ENCODE results near the gene MYO18B.

Gene MYO18B

DNA sequence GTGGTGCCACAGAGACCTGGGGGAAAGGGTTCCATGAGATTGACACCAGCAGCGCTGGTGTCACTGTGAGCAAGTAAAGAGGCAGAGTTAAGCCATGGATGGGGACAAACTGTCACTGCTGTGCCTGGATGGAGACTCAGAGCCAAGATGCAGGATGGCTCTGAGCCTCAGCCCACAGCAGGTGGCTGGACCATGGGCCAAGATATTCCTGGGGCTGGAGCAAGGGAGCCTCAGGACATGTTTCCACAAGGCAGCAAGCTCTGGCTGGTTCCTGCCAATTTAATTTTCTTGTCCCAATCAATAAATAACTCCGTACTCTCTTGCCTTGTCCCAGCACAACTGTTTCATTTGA lies 23.0 kb downstream of the MYO18B start:
- TF ChIP-seq ZFP3 (CRISPR knock-in tag; IDR thresholded peaks at IDR 0.05) (no peak), ARNTL (CRISPR knock-in tag; IDR thresholded peaks at IDR 0.05; ENCODE audit: borderline replicate concordance, low read depth) (no peak), SNAI2 (CRISPR knock-in tag; IDR thresholded peaks at IDR 0.05) (no peak), TCF4 (CRISPR knock-in tag; IDR thresholded peaks at IDR 0.05; ENCODE audit: borderline replicate concordance) (no peak), PPARA (CRISPR knock-in tag; IDR thresholded peaks at IDR 0.05; ENCODE audit: borderline replicate concordance) (no peak), CSDC2 (CRISPR knock-in tag; IDR thresholded peaks at IDR 0.05) (no peak), ISL1 (CRISPR knock-in tag; IDR thresholded peaks at IDR 0.05) (no peak), ZNF565 (CRISPR knock-in tag; conservative IDR thresholded peaks at IDR 0.05; ENCODE audit: low read depth) (no peak)
- no peak for ATAC-seq

DNA sequence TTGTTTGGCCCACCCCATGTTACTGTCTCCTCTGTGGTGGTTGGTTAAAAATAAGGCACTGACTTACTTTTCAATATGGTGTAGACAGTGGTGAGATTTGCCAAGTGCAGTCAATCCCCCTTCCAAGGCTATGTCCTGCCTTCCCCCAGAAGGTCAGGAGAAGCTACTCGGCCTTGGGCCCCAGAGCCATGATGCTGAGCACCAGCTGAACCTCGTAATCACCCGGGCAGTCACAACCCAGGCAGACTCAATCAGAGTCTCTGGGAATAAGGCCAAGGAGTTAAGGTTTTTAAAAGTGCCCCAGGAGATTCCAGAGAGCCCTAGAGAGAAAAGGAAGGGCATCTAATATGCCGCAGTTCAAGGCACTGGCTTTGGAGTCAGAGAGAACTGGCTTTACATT lies 23.8 kb downstream of the MYO18B start:
- no peak for TF ChIP-seq ISL1 (CRISPR knock-in tag; IDR thresholded peaks at IDR 0.05)
- TF ChIP-seq ARNTL (CRISPR knock-in tag; IDR thresholded peaks at IDR 0.05; ENCODE audit: borderline replicate concordance, low read depth) = no peak
- TF ChIP-seq SNAI2 (CRISPR knock-in tag; IDR thresholded peaks at IDR 0.05) = no peak
- ATAC-seq = no peak

DNA sequence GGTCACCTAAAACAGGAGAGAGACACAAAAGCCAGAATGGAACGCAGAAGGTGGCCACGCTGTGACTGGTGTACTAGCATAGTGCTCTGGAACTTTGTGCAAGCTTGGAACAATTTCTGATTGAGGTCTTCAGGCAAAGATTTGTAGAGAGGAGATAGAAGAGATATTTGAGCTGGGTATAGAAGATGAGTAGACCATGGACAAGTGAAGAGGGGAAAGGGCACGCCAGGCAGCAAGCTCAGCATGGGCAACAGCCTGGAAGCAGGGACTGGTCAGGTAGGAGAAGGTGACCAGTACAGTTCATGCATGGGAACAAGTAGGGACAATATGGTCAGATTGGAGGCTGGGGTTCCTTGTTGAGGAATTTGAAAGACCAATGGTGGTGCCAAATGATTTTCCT lies 24.4 kb downstream of the MYO18B start:
- no peak for ATAC-seq
- TF ChIP-seq BACH2 (CRISPR knock-in tag; IDR thresholded peaks at IDR 0.05; ENCODE audit: borderline replicate concordance) (no peak), TCF4 (CRISPR knock-in tag; IDR thresholded peaks at IDR 0.05; ENCODE audit: borderline replicate concordance) (no peak), ZNF70 (CRISPR knock-in tag; IDR thresholded peaks at IDR 0.05) (no peak), ZFP3 (CRISPR knock-in tag; IDR thresholded peaks at IDR 0.05) (no peak), ZNF8 (CRISPR knock-in tag; IDR thresholded peaks at IDR 0.05) (no peak), ZFP30 (CRISPR knock-in tag; IDR thresholded peaks at IDR 0.05) (no peak)
- TF ChIP-seq, protein P1, sequence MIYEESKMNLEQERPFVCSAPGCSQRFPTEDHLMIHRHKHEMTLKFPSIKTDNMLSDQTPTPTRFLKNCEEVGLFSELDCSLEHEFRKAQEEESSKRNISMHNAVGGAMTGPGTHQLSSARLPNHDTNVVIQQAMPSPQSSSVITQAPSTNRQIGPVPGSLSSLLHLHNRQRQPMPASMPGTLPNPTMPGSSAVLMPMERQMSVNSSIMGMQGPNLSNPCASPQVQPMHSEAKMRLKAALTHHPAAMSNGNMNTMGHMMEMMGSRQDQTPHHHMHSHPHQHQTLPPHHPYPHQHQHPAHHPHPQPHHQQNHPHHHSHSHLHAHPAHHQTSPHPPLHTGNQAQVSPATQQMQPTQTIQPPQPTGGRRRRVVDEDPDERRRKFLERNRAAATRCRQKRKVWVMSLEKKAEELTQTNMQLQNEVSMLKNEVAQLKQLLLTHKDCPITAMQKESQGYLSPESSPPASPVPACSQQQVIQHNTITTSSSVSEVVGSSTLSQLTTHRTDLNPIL (CRISPR knock-in tag; IDR thresholded peaks at IDR 0.05; ENCODE audit: low read depth) = no peak

DNA sequence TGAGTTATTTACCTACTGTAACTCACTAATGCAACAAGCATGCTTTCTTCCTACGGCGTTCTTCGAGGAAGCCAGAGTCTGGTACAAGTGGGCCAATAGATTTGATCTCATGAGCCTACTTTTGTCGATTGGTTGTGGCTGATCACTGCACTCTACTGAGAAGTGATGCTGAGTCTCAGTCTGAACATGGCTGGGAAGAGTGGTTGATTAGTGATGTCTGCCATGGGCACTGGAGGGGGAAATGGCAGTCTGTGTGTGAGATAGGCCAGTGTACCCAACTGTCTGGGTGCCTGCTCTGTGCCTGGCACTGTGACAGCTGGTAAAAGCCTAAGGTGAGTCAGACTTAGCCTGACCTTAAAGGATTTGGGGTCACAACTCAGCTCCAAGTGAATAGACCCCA lies 28.3 kb downstream of the MYO18B start:
- no peak for ATAC-seq
- TF ChIP-seq OSR1 (CRISPR knock-in tag; IDR thresholded peaks at IDR 0.05) (no peak), ZNF8 (CRISPR knock-in tag; IDR thresholded peaks at IDR 0.05) (no peak), BACH2 (CRISPR knock-in tag; IDR thresholded peaks at IDR 0.05; ENCODE audit: borderline replicate concordance) (no peak)

DNA sequence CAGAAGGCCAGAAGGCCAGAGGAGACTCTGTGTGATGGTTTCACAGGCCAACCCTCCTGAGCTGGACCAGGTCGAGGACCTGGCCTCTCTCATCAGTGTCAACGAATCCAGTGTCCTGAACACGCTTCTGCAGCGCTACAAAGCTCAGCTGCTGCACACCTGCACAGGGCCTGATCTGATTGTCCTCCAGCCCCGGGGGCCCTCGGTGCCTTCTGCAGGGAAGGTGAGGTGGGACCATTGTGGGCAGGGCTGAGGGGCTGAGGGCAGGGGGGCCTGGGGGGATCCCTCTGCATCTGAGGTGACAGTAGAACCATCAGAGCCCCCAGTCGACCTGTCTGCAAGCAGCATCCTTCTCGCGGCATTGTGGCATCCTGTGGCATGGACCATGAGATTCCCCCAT lies 30.3 kb downstream of the MYO18B start:
- ATAC-seq = no peak
- no peak for TF ChIP-seq TOX (CRISPR knock-in tag; IDR thresholded peaks at IDR 0.05; ENCODE audit: borderline replicate concordance)
- TF ChIP-seq, protein P2, sequence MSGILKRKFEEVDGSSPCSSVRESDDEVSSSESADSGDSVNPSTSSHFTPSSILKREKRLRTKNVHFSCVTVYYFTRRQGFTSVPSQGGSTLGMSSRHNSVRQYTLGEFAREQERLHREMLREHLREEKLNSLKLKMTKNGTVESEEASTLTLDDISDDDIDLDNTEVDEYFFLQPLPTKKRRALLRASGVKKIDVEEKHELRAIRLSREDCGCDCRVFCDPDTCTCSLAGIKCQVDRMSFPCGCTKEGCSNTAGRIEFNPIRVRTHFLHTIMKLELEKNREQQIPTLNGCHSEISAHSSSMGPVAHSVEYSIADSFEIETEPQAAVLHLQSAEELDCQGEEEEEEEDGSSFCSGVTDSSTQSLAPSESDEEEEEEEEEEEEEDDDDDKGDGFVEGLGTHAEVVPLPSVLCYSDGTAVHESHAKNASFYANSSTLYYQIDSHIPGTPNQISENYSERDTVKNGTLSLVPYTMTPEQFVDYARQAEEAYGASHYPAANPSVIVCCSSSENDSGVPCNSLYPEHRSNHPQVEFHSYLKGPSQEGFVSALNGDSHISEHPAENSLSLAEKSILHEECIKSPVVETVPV (CRISPR knock-in tag; IDR thresholded peaks at IDR 0.05) = no peak
- TF ChIP-seq, protein P3, sequence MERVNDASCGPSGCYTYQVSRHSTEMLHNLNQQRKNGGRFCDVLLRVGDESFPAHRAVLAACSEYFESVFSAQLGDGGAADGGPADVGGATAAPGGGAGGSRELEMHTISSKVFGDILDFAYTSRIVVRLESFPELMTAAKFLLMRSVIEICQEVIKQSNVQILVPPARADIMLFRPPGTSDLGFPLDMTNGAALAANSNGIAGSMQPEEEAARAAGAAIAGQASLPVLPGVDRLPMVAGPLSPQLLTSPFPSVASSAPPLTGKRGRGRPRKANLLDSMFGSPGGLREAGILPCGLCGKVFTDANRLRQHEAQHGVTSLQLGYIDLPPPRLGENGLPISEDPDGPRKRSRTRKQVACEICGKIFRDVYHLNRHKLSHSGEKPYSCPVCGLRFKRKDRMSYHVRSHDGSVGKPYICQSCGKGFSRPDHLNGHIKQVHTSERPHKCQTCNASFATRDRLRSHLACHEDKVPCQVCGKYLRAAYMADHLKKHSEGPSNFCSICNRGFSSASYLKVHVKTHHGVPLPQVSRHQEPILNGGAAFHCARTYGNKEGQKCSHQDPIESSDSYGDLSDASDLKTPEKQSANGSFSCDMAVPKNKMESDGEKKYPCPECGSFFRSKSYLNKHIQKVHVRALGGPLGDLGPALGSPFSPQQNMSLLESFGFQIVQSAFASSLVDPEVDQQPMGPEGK (CRISPR knock-in tag; IDR thresholded peaks at IDR 0.05; ENCODE audit: borderline replicate concordance) = no peak
- TF ChIP-seq, protein P4, sequence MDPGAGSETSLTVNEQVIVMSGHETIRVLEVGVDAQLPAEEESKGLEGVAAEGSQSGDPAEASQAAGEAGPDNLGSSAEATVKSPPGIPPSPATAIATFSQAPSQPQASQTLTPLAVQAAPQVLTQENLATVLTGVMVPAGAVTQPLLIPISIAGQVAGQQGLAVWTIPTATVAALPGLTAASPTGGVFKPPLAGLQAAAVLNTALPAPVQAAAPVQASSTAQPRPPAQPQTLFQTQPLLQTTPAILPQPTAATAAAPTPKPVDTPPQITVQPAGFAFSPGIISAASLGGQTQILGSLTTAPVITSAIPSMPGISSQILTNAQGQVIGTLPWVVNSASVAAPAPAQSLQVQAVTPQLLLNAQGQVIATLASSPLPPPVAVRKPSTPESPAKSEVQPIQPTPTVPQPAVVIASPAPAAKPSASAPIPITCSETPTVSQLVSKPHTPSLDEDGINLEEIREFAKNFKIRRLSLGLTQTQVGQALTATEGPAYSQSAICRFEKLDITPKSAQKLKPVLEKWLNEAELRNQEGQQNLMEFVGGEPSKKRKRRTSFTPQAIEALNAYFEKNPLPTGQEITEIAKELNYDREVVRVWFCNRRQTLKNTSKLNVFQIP (CRISPR knock-in tag; IDR thresholded peaks at IDR 0.05; ENCODE audit: borderline replicate concordance, low read depth) = no peak
- no peak for TF ChIP-seq CSDC2 (CRISPR knock-in tag; IDR thresholded peaks at IDR 0.05)
- no peak for TF ChIP-seq ESRRG (CRISPR knock-in tag; IDR thresholded peaks at IDR 0.05)
- no peak for TF ChIP-seq GLIS3 (CRISPR knock-in tag; IDR thresholded peaks at IDR 0.05)
- TF ChIP-seq ZC3H10 (CRISPR knock-in tag; IDR thresholded peaks at IDR 0.05) = no peak
- no peak for TF ChIP-seq ZFP3 (CRISPR knock-in tag; IDR thresholded peaks at IDR 0.05)
- TF ChIP-seq ZFP30 (CRISPR knock-in tag; IDR thresholded peaks at IDR 0.05) = no peak
